GM13976 (cell line): ENCODE measurements around the gene LHX3.
"Not testable (repeated sequence)": the region's sequence is repeated elsewhere in the genome, so short reads cannot be mapped to it uniquely, and the experiment has no call there.

ENCODE experiments used
- DNase-seq: peaks from one replicate; pipeline ENCODE4 v3.0.0; 2012; ENCODE audit warnings: low spot score
- in situ Hi-C: fragments of 300-500 bp; cut with MboI; formaldehyde crosslinking; loops from one replicate; pipeline ENCODE4 v1.12.0; 2022; ENCODE audit warnings: low sequenced_read_pairs, mixed read lengths, inconsistent platforms; ENCODE audit not compliant: unreplicated experiment
- TF ChIP-seq, protein P1 (sequence below): IDR thresholded peaks from 2 replicates; pipeline ENCODE4 v1.5.1; 2012; ENCODE audit warnings: borderline replicate concordance, mild to moderate bottlenecking; ENCODE audit not compliant: insufficient read depth; ENCODE audit errors: extremely low read depth, missing control alignments, control extremely low read depth

The LHX3 gene

DNA sequence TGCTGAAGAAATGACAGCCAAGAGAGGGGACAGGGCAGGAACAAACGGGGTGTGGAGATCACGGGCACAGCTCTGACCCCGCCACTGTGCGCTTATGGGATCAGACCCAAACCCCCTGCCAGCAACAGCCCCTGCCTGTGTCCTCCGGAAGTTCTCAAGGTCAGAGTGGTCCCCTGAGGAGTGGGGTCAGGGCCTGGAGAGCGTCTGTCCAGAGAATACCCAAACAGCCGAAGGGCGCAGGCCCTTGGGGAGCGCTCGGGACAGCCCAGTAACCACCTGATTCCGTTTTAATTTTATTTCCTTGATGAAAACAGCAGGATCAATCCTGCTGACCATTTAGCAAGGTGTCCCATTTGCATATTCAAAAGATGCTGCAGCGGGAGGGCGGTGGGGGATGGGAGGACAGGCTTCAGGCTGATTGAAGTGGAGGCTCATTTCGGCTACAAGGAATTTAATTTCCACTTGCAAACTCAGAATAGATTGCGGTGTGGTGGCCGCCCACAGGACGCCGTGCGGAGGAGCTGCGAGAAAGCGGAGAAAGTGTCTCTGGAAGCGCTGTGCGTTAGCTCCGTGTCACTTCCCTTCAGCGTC is 53.6 kb downstream of the LHX3 start:
- TF ChIP-seq, protein P1, sequence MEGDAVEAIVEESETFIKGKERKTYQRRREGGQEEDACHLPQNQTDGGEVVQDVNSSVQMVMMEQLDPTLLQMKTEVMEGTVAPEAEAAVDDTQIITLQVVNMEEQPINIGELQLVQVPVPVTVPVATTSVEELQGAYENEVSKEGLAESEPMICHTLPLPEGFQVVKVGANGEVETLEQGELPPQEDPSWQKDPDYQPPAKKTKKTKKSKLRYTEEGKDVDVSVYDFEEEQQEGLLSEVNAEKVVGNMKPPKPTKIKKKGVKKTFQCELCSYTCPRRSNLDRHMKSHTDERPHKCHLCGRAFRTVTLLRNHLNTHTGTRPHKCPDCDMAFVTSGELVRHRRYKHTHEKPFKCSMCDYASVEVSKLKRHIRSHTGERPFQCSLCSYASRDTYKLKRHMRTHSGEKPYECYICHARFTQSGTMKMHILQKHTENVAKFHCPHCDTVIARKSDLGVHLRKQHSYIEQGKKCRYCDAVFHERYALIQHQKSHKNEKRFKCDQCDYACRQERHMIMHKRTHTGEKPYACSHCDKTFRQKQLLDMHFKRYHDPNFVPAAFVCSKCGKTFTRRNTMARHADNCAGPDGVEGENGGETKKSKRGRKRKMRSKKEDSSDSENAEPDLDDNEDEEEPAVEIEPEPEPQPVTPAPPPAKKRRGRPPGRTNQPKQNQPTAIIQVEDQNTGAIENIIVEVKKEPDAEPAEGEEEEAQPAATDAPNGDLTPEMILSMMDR: no peak
- in situ Hi-C loops: no loop called here
- DNase-seq: no peak

DNA sequence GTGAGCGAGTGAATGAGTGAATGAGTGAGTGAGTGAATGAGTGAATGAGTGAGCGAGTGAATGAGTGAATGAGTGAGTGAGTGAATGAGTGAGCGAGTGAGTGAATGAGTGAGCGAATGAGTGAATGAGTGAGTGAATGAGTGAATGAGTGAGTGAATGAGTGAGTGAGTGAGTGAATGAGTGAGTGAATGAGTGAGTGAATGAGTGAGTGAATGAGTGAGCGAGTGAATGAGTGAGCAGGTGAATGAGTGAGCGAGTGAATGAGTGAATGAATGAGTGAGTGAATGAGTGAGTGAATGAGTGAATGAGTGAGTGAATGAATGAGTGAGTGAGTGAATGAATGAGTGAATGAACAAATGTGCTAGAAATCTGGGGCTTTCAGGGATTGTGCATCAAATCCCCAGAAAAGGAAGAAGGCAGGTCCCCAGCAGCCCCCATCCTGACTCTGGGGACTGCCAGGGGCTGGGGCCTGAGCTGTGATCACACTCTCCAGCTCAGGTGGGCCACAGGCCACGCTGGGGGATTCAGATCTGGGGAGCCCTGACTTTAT is 54.2 kb downstream of the LHX3 start:
- DNase-seq, in situ Hi-C loops: not testable (repeated sequence)

GRCh38 chr9:136149853-136150252 is 55.1 kb downstream of the LHX3 start:
- DNase-seq: no peak
- in situ Hi-C loops: no loop called here

DNA sequence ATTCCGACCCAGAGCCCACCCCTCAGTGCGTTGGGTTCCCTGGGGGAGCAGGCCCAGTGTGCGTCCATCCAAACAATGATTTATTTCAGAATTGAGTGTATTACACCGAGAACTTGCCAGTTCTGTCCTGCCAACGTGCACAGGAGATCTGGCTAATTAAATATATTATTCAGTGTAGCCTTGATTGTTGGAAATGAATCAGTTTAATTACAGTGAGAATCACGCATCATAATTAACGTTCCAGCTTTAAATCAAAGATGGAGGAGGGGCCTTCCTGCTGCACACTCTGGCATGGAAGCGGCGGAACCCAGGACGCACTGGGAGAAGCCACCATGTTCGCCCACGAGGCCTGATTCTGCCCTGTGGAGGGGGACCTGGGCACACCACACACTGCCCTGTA is 55.6 kb downstream of the LHX3 start:
- DNase-seq: no peak
- in situ Hi-C loops: no loop called here
- TF ChIP-seq, protein P1: no peak

More at GRCh38 chr9:136149853-136150252, 55.1 kb downstream of the LHX3 start:
- TF ChIP-seq, protein P1: no peak

- in situ Hi-C loops: no loop called here
- TF ChIP-seq, protein P1: no peak
- DNase-seq: no peak
Observed at GRCh38 chr9:136148766-136149165, 56.2 kb downstream of the LHX3 start.

GRCh38 chr9:136147890-136148714 is 56.8 kb downstream of the LHX3 start:
- in situ Hi-C loops: no loop called here
- DNase-seq: no peak
- TF ChIP-seq, protein P1: no peak
